ENCODE results near the gene SLC22A16.

- TF ChIP-seq CTCF (IDR thresholded peaks at IDR 0.05 in 8 of 11, conservative IDR thresholded peaks at IDR 0.05 in 3 of 11), result no peak
- TF ChIP-seq POLR2AphosphoS5 (IDR thresholded peaks at IDR 0.05), result no peak
- TF ChIP-seq POLR2A (IDR thresholded peaks at IDR 0.05), result no peak
Observed at GRCh38 chr6:110491644-110492317, 15.4 kb upstream of the SLC22A16 start.
